GM12878 (cell line): ENCODE measurements around the gene PTX4. TPM values are rescaled to one million over a fixed set of nuclear protein-coding genes. Genes with fewer than 3 reads are reported as not detected.

Source experiments
- ATAC-seq: fragments of 200-7000 bp; cut with Tn5 transposase; 3 replicates; pipeline ENCODE4 v1.9.1; 2020; ENCODE audit warnings: mild to moderate bottlenecking, moderate library complexity
- BruUV-seq: library from RNA; stranded (reverse); fragments of 400-500 nt; replicated peaks from 2 replicates; lab custom pipeline; 2021; lab: Mats Ljungman, UMichigan
- CTCF ChIA-PET: fragments of 300-600 bp; sonication (Branson Sonifier 250); formaldehyde crosslinking; extraction: SDS; loops from one replicate; lab custom pipeline; 2021; ENCODE audit warnings: inconsistent platforms; lab: Yijun Ruan, JAX
- POLR2A ChIA-PET: fragments of 350-600 bp; formaldehyde crosslinking; extraction: SDS; loops from one replicate; lab custom pipeline; 2021; ENCODE audit warnings: inconsistent platforms; lab: Charles Lee
- RAD21 ChIA-PET: fragments of 300-600 bp; sonication (Branson Sonifier 250); formaldehyde crosslinking; loops from one replicate; lab custom pipeline; 2023; ENCODE audit warnings: antibody characterized with exemption; ENCODE audit not compliant: unreplicated experiment; lab: Charles Lee
- SMC1A ChIA-PET: fragments of 300-600 bp; sonication (Branson Sonifier 250); formaldehyde crosslinking; loops from one replicate; lab custom pipeline; 2023; ENCODE audit not compliant: unreplicated experiment, uncharacterized antibody; lab: Charles Lee
- DNase-seq: peaks from one replicate; pipeline ENCODE4 v3.0.0-alpha.2; 2011; ENCODE audit warnings: low read depth, low spot score
- FAIRE-seq: peaks from 3 replicates; lab custom pipeline; 2011; peaks lifted over from hg19 to GRCh38; lab: Jason Lieb, UNC
- H2AFZ ChIP-seq: 2 replicates; pipeline ENCODE4 v1.6.0; 2011; ENCODE audit warnings: low read depth, low read length, control low read depth; ENCODE audit not compliant: control insufficient read depth
- H3K27ac ChIP-seq: 2 replicates; pipeline ENCODE4 v1.5.1; 2011; ENCODE audit warnings: control low read depth; ENCODE audit not compliant: control insufficient read depth, insufficient read depth
- H3K27me3 ChIP-seq, 2 experiments: replicated peaks in 1 of 2; 2 replicates each; pipeline versions ENCODE4 v1.6.0 to v1.6.1; 2011; ENCODE audit warnings: low read length in 1 of 2; ENCODE audit not compliant: control insufficient read depth in 2 of 2, insufficient read depth in 2 of 2
- H3K36me3 ChIP-seq, 2 experiments: 2 replicates each; pipeline ENCODE4 v1.5.1; 2011; ENCODE audit warnings: low read length in 1 of 2; ENCODE audit not compliant: control insufficient read depth in 2 of 2, insufficient read depth in 2 of 2
- H3K4me1 ChIP-seq: 2 replicates; pipeline ENCODE4 v1.6.1; 2011; ENCODE audit warnings: mild to moderate bottlenecking, low read length, moderate library complexity, mixed read lengths; ENCODE audit not compliant: control insufficient read depth, insufficient read depth
- H3K4me2 ChIP-seq: 2 replicates; pipeline ENCODE4 v1.6.0; 2011; ENCODE audit warnings: control low read depth; ENCODE audit not compliant: control insufficient read depth, insufficient read depth
- H3K4me3 ChIP-seq: fragments of 200-600 bp; sonication (generic); 2 replicates; pipeline ENCODE4 v1.5.1; 2016
- H3K79me2 ChIP-seq: 2 replicates; pipeline ENCODE4 v1.6.0; 2011; ENCODE audit warnings: low read length; ENCODE audit not compliant: control insufficient read depth, insufficient read depth
- H3K9ac ChIP-seq: 2 replicates; pipeline ENCODE4 v1.8.0; 2011; ENCODE audit warnings: low read length, control low read depth, mixed read lengths; ENCODE audit not compliant: control insufficient read depth, insufficient read depth
- H3K9me3 ChIP-seq: replicated peaks from 3 replicates; pipeline ENCODE4 v1.5.1; 2011; ENCODE audit warnings: mild to moderate bottlenecking, low read length; ENCODE audit not compliant: control insufficient read depth, insufficient read depth
- H4K20me1 ChIP-seq: 2 replicates; pipeline ENCODE4 v1.6.0; 2011; ENCODE audit not compliant: control insufficient read depth, insufficient read depth
- BACH1 ChIP-seq: fragments of 450-650 bp; IDR thresholded peaks from 2 replicates; pipeline ENCODE4 v1.6.1; 2017; ENCODE audit warnings: mild to moderate bottlenecking, borderline replicate concordance
- BCL11A ChIP-seq: IDR thresholded peaks from 2 replicates; pipeline ENCODE4 v1.6.1; 2011; ENCODE audit warnings: low read depth, low read length
- E4F1 ChIP-seq: fragments of 450-650 bp; IDR thresholded peaks from 2 replicates; pipeline ENCODE4 v1.6.1; 2018; ENCODE audit warnings: borderline replicate concordance, mild to moderate bottlenecking; ENCODE audit not compliant: partially characterized antibody
- HDAC6 ChIP-seq: fragments of 200-600 bp; sonication (generic); IDR thresholded peaks from one replicate; pipeline ENCODE4 v1.8.0; 2017; ENCODE audit warnings: antibody characterized with exemption; ENCODE audit not compliant: unreplicated experiment
- NRF1 ChIP-seq: conservative IDR thresholded peaks from 2 replicates; pipeline ENCODE4 v1.6.1; 2011; ENCODE audit warnings: mild to moderate bottlenecking, low read depth, low read length, improper control_type of control experiment
- ZBTB33 ChIP-seq: fragments of 450-650 bp; IDR thresholded peaks from 2 replicates; pipeline ENCODE4 v1.6.1; 2017; ENCODE audit warnings: mild to moderate bottlenecking
- WGBS: methylation state at CpG from one replicate; pipeline ENCODE4 v1.1.6; 2016; ENCODE audit warnings: low lambda C conversion rate; ENCODE audit not compliant: insufficient replicate concordance, insufficient coverage; ENCODE audit errors: missing lambda C conversion rate; 5-methylcytosine and 5-hydroxymethylcytosine counted together
- in situ Hi-C: fragments of 300-500 bp; cut with MboI; formaldehyde crosslinking; loops from 9 replicates; pipeline ENCODE4 v1.14.3; 2018; ENCODE audit warnings: mixed read lengths
- intact Hi-C: fragments of 100-400 bp; cut with micrococcal nuclease; formaldehyde crosslinking; loops from one replicate; pipeline ENCODE4 v1.14.2; 2022; ENCODE audit not compliant: unreplicated experiment
- polyA plus RNA-seq, 11 experiments: library from polyadenylated mRNA; depleted of rRNA in 4 of 11; unstranded in 6 of 11; stranded (reverse) in 5 of 11; fragments of >200 nt; fragmentation: Nextera tagmentation in 4 of 11; fragmentation: Illumina TruSeq in 1 of 11; extraction: Ambion mirVana in 4 of 11; extraction: Trizol in 1 of 11; gene quantifications; 1 replicate in 1 of 11; 2 replicates in 10 of 11; pipeline versions ENCODE4 v1.2.1 to v1.2.3, GENCODE V29; 2011 to 2016; ENCODE audit warnings: inconsistent platforms in 2 of 11, missing spikeins in 2 of 11, low read depth in 1 of 11
- total RNA-seq, 4 experiments: library from RNA; depleted of rRNA in 3 of 4; stranded (reverse); fragments of >200 nt in 3 of 4; fragmentation: Illumina TruSeq in 1 of 4; extraction: Trizol in 1 of 4; gene quantifications; 2 replicates each; pipeline versions ENCODE4 v1.2.1 to v1.2.3, GENCODE V29; 2013 to 2021

PTX4 gene
- total and polyA plus RNA-seq, 10 of the 15 experiments (the other 5 are each of a cell fraction or from before 2014, with no cell fraction given), result not detected

- TF ChIP-seq ZBTB33, result no peak
These were observed 42.3 kb upstream of the PTX4 start (continued) for GRCh38 chr16:1530883-1531637.

- no peaks in the 10 kb centered on the region for H3K36me3 ChIP-seq
- ChIA-PET SMC1A (no interaction called here), POLR2A (no interaction called here), RAD21 (no interaction called here), CTCF (no interaction called here)
- H3K79me2 ChIP-seq, result no peaks in the 10 kb centered on the region
- H3K9ac ChIP-seq, result no peak overlapping the region
- H3K9me3 ChIP-seq, result no peaks in the 10 kb centered on the region
- DNase-seq (no peak), ATAC-seq (no peak), FAIRE-seq (no peak)
- no peak for TF ChIP-seq BCL11A
- TF ChIP-seq E4F1, result no peak
- no peak for TF ChIP-seq BACH1
- TF ChIP-seq NRF1, result no peak
- TF ChIP-seq HDAC6, result no peak
- no peak overlapping the region for H3K4me2 ChIP-seq
- H3K27ac ChIP-seq, result no peak overlapping the region
- no peak overlapping the region for H3K4me3 ChIP-seq
- BruUV-seq, result no TSS peak
- in situ Hi-C loops (no loop called here), intact Hi-C loops (no loop called here)
- no peak overlapping the region for H2AFZ ChIP-seq
- H3K27me3 ChIP-seq, result no peaks in the 10 kb centered on the region; a peak in 2 of 4 replicates
- H3K4me1 ChIP-seq, result no peaks in the 10 kb centered on the region
- H4K20me1 ChIP-seq, result no peaks in the 10 kb centered on the region
- 75% methylated on average over 27 of the region's 27 CpGs for WGBS
These were observed 41.7 kb upstream of the PTX4 start for GRCh38 chr16:1530349-1530882.
